Amniotic epithelial cell (primary cell): ENCODE results near the gene RBP3.

Experiments
- DNase-seq: peaks from one replicate; pipeline ENCODE4 v3.0.0-alpha.2; 2010; ENCODE audit warnings: low read depth

RBP3 gene

GRCh38 chr10:47357911-47358310, 9.7 kb downstream of the RBP3 start:
- no peak for DNase-seq

GRCh38 chr10:47358457-47358856, 10.3 kb downstream of the RBP3 start:
- no peak for DNase-seq

GRCh38 chr10:47359101-47359500, 10.9 kb downstream of the RBP3 start:
- DNase-seq: no peak

- no peak for DNase-seq
Measured at GRCh38 chr10:47359626-47360418, 11.7 kb downstream of the RBP3 start.

GRCh38 chr10:47360419-47361040, 12.4 kb downstream of the RBP3 start:
- DNase-seq: peak; percentile 11

GRCh38 chr10:47361293-47361692, 13.1 kb downstream of the RBP3 start:
- DNase-seq: peak; percentile 19

- DNase-seq: no peak
Measured at GRCh38 chr10:47362199-47362598, 14.0 kb downstream of the RBP3 start.

GRCh38 chr10:47363781-47364180, 15.6 kb downstream of the RBP3 start:
- DNase-seq: no peak

GRCh38 chr10:47364366-47364765, 16.2 kb downstream of the RBP3 start:
- no peak for DNase-seq

GRCh38 chr10:47364911-47365310, 16.7 kb downstream of the RBP3 start:
- no peak for DNase-seq

- no peak for DNase-seq
Measured at GRCh38 chr10:47365431-47366180, 17.4 kb downstream of the RBP3 start.

GRCh38 chr10:47366181-47366631, 18.0 kb downstream of the RBP3 start:
- DNase-seq: no peak

GRCh38 chr10:47366731-47367460, 18.7 kb downstream of the RBP3 start:
- DNase-seq: no peak

- DNase-seq: no peak
Measured at GRCh38 chr10:47367646-47368045, 19.5 kb downstream of the RBP3 start.

GRCh38 chr10:47368431-47369180, 20.4 kb downstream of the RBP3 start:
- DNase-seq: no peak

- no peak for DNase-seq
Measured at GRCh38 chr10:47369251-47369894, 21.2 kb downstream of the RBP3 start.

- DNase-seq: no peak
Measured at GRCh38 chr10:47370015-47370767, 22.0 kb downstream of the RBP3 start.

GRCh38 chr10:47370878-47371277, 22.7 kb downstream of the RBP3 start:
- no peak for DNase-seq

- DNase-seq: no peak
Measured at GRCh38 chr10:47371629-47372485, 23.7 kb downstream of the RBP3 start.
